HG03565 (cell line): ENCODE data around the gene SCGB1D4.
"Not testable (repeated sequence)": the region's sequence is repeated elsewhere in the genome, so short reads cannot be mapped to it uniquely, and the experiment has no call there.

Source experiments
- ATAC-seq: cut with Tn5 transposase; IDR thresholded peaks from one replicate; pipeline ENCODE4 v1.9.1; 2021; ENCODE audit warnings: mild to moderate bottlenecking, moderate library complexity; ENCODE audit not compliant: unreplicated experiment

SCGB1D4 gene

GRCh38 chr11:62298975-62299374, at the start of gene SCGB1D4:
TSS of gene SCGB1D4 (minus strand) at chr11:62299075. CDS start at chr11:62299010, 65 bp downstream.
- no peak for ATAC-seq

GRCh38 chr11:62345861-62346260, 47.0 kb upstream of the SCGB1D4 start:
- ATAC-seq, result no peak

GRCh38 chr11:62344210-62344609, 45.3 kb upstream of the SCGB1D4 start:
- ATAC-seq, result no peak

- not testable (repeated sequence) for ATAC-seq
Measured at GRCh38 chr11:62343646-62344190, 44.8 kb upstream of the SCGB1D4 start.

GRCh38 chr11:62341588-62341987, 42.7 kb upstream of the SCGB1D4 start:
- no peak for ATAC-seq

GRCh38 chr11:62340269-62340901, 41.5 kb upstream of the SCGB1D4 start:
- ATAC-seq, result no peak

GRCh38 chr11:62338218-62338617, 39.3 kb upstream of the SCGB1D4 start:
- no peak for ATAC-seq

- ATAC-seq, result peak; percentile 56
Measured at GRCh38 chr11:62337303-62338181, 38.7 kb upstream of the SCGB1D4 start, which contains the start of gene ASRGL1. TSS of gene ASRGL1 (plus strand) at chr11:62337448. CDS start at chr11:62337978, 530 bp downstream.

GRCh38 chr11:62336949-62337302, 38.1 kb upstream of the SCGB1D4 start:
- not testable (repeated sequence) for ATAC-seq

GRCh38 chr11:62333768-62334167, 34.9 kb upstream of the SCGB1D4 start:
- ATAC-seq, result no peak

- ATAC-seq, result not testable (repeated sequence)
Measured at GRCh38 chr11:62331264-62331663, 32.4 kb upstream of the SCGB1D4 start.

- ATAC-seq, result not testable (repeated sequence)
Measured at GRCh38 chr11:62327541-62327940, 28.7 kb upstream of the SCGB1D4 start.

GRCh38 chr11:62326719-62327118, 27.8 kb upstream of the SCGB1D4 start:
- ATAC-seq, result not testable (repeated sequence)

- ATAC-seq, result not testable (repeated sequence)
Measured at GRCh38 chr11:62325781-62326180, 26.9 kb upstream of the SCGB1D4 start.

- no peak for ATAC-seq
Measured at GRCh38 chr11:62324731-62325556, 26.1 kb upstream of the SCGB1D4 start.

- no peak for ATAC-seq
Measured at GRCh38 chr11:62322524-62322923, 23.6 kb upstream of the SCGB1D4 start.

GRCh38 chr11:62315431-62315830, 16.6 kb upstream of the SCGB1D4 start:
- no peak for ATAC-seq

GRCh38 chr11:62309991-62310390, 11.1 kb upstream of the SCGB1D4 start:
- no peak for ATAC-seq

- ATAC-seq, result no peak
Measured at GRCh38 chr11:62307950-62308349, 9.1 kb upstream of the SCGB1D4 start.

GRCh38 chr11:62306227-62306626, 7.4 kb upstream of the SCGB1D4 start:
- no peak for ATAC-seq

GRCh38 chr11:62295504-62295903, 3.4 kb downstream of the SCGB1D4 start:
- ATAC-seq, result no peak
